ENCODE results near the gene OTP.

GRCh38 chr5:77637998-77638762 lies at the start of gene OTP:
- TF ChIP-seq CTCF (IDR thresholded peaks at IDR 0.05) (no peak), POLR2A (IDR thresholded peaks at IDR 0.05) (no peak)
